Anterior cingulate cortex (tissue), 58 donors: ENCODE data around the gene NTHL1.
"Not testable (repeated sequence)": the region's sequence is repeated elsewhere in the genome, so short reads cannot be mapped to it uniquely, and the experiment has no call there.

Experiments used
- DNase-seq, 58 donors: peaks; one replicate each; lab custom pipeline; 2025; lab: John Stamatoyannopoulos, UW

Gene NTHL1

GRCh38 chr16:2043667-2044451 lies 3.8 kb downstream of the NTHL1 start:
- peak in 29 of 58 donors; percentile 6 to 70 (median 32) for DNase-seq

GRCh38 chr16:2042986-2043666 lies 4.5 kb downstream of the NTHL1 start:
- DNase-seq = no peak

GRCh38 chr16:2042171-2042985 lies 5.3 kb downstream of the NTHL1 start:
- no peak for DNase-seq

- no peak for DNase-seq
Measured at GRCh38 chr16:2040787-2041522, 6.7 kb downstream of the NTHL1 start.

GRCh38 chr16:2040041-2040786 lies 7.4 kb downstream of the NTHL1 start:
- DNase-seq = no peak

GRCh38 chr16:2039274-2040031 lies 8.2 kb downstream of the NTHL1 start:
- peak in 2 of 58 donors; percentile 11 to 14 for DNase-seq

- no peak for DNase-seq
Measured at GRCh38 chr16:2038382-2039231, 9.0 kb downstream of the NTHL1 start.

- DNase-seq = no peak
Measured at GRCh38 chr16:2037647-2038381, 9.8 kb downstream of the NTHL1 start.

- DNase-seq = no peak
Measured at GRCh38 chr16:2037115-2037514, 10.5 kb downstream of the NTHL1 start.

- no peak for DNase-seq
Measured at GRCh38 chr16:2036200-2036966, 11.3 kb downstream of the NTHL1 start.

GRCh38 chr16:2035431-2036199 lies 12.0 kb downstream of the NTHL1 start:
- peak in 4 of 58 donors; percentile 7 to 52 (median 28) for DNase-seq

GRCh38 chr16:2034696-2035430 lies 12.8 kb downstream of the NTHL1 start:
- no peak for DNase-seq

GRCh38 chr16:2033909-2034695 lies 13.5 kb downstream of the NTHL1 start:
- DNase-seq = not testable (repeated sequence)
